ENCODE measurements around the gene KSR1.
A peak's percentile ranks its signal among the peaks of the same experiment; 100 is the strongest.

KSR1 gene

DNA sequence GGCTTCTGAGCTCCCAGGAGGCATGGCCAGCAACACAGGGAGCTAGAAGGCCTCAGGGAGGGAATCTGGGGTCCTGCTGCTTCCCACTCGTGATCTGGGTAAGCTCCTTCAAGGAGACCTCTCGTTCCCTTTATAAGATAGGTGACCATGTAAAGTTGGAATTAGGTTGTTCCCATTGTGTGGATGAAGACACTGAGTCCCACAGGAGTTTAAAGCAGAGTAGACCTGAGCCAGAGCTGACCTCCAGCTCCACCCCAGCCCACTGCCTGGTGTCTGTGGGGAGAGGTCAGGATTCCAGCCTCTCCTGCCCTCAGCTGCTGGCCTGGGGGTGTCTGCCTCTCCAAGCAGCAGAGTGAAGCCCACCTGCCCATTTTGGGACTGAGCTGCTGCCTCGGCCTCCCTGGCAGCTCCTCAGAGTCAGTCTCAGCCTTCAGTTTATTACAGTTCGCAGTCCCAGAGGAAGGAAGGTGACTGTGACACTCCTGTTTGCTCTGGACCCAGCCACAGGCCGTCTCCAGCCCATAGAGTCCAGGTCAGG is 141.6 kb downstream of the KSR1 start:
- DNase-seq, result no peak

DNA sequence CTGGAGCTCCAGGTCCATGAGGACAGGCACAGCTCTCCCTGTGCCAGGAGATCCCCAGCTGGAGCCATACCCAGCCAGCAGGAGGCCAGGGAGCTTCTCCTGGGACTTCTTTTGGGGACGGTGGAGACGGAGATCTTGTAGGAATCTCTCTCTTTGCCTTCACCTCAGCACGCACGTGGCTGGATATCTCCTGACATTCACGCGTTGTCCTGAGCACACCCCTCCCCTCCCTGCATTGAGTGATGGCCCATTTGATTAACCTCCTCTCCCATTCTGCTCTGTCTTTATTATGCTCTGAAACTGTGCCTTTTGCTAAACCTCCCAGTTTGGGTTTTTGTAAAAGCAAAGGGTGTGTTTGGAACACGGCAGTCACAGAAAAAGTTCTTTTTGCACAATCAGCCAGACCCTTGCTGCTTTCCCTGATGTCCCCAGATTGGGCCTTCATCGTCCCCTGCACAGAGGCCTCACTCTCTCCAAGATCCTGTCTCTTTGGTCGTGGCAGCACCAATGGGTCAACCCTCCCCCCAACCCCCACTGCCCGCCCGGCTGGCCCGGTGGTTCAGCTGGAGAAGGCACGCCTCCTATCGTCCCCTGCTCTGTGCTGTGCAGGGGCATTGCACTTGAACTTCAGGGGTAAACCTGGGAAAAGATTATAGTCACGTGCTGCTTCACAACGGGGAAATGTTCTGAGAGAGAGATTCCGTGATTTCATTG is 142.2 kb downstream of the KSR1 start:
- DNase-seq, result no peak

DNA sequence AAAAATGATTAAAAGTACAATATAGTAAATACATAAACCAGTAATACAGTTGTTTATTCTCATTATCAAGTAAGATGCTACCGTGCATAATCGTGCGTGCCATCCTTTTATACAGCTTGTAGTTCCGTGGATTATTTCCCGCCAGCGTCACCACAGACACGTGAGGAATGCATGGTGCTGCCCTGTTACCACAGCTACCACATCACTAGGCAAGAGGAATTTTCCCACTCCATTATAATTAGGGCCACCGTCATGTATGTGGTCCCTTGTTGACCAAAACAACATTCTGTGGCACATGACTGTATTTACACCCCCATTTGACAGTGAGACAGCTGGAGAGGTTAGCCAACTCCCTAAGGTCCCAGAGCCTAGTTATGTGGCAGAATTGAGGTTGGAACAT is 144.2 kb downstream of the KSR1 start:
- no peak for DNase-seq

DNA sequence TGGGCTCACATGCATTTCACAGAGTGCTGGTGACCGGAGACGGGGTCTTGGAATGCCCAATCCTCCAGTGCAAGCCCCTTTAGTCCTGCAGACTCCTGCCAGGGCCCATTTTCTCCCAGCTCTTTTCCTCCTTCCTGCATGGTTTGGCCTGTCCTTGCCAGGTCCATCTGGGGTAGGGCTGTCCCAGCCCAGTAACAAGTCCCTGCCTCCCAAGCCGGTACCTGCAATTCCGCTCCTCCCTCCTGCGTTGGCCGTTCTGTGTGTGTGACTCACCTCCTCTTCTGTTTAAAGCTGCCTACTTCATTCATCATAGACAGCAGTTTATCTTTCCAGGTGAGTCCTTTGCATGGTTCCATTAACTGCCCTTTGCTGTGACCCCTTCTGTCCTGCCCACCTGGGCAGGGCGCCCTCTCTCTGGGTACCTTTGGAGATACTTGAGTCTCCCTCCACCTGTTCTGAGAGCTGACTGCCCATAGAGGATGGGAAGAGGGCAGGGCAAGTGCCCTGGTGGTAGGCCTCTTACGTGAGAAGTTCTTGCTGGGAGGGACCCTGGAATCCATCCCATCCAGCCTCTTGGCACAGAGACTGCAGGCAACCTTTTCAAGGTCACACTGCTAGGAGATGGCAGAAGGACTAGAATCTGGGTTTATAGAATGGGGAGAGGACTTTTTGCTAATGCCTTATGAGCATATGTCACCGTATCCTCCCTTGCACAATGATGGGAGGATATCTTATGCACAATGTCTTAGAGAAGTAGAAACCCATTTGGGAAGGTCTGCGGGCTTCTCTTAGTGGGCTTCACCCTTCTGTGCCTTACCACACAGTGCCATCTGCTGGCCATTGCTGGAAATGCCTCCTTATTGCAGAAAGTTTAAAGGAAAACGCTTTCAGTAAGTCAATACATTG is 145.1 kb downstream of the KSR1 start:
- peak; percentile 81 for DNase-seq

DNA sequence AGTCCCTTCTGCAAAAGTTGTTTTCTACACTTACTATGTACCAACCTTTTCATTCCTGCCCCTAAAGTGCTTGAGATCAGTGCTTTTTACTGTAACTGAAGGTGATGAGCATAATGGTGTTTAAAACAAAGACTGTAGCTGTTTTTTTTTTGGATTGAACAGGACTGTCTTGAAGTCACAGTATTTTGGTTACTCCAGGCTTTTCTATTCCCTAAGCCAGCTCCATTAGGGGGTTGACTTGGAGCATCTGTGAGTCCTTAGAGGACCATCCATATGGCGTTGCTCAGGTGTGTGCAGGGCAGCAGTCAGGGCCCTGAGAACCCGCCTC is 145.7 kb downstream of the KSR1 start:
- DNase-seq, result no peak

DNA sequence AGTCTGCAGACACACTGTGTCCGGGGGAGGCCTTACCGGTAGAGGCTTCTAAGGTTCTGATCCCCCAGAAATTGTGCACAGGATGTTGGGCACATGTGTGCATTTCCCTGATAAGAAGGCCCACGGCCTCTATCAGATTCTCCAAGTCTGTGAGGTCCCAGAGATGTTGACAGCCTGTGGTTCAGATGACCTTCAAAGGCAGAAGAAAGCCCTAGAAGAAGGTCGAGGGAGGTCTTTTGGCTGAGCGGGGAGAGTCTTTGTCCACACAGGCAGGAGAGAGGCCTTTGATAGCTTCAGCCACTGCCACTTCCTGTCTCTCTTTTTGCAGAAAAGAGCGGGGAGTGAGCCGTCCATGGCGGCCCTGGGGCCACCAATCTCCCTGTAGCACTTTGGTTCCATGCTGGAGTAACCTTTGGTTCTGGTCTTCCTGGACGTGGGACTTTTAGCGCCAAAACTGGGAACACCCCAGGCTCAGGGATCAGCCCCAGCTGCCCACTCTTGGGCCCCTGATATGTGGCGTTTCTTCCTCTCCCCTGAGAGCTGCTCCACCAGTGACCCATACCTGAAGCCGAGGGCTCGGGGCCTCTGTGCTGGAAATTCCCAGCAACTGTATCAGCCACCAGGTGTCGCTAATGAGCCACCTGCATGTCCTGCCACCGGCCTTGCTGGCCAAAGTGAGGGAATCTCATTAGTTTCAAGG is 146.6 kb downstream of the KSR1 start:
- DNase-seq, result peak; percentile 45

DNA sequence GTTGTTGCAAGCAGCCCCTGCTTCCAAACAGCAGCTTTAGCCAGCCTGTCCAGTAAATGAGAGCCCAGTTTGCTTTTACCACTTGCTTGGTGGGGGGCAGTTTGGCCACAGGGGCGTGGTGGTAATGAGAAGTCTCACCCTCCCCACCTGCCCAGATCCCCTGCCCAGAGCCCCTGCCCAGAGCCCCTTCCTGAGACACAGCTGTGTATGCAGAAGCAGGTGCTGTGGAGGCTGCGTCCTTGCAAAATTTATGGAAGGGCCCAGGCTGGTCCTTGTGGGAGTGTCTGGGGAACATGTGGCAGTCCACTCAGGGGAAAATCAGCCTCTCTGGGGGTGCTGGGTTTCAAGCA is 147.1 kb downstream of the KSR1 start:
- no peak for DNase-seq

DNA sequence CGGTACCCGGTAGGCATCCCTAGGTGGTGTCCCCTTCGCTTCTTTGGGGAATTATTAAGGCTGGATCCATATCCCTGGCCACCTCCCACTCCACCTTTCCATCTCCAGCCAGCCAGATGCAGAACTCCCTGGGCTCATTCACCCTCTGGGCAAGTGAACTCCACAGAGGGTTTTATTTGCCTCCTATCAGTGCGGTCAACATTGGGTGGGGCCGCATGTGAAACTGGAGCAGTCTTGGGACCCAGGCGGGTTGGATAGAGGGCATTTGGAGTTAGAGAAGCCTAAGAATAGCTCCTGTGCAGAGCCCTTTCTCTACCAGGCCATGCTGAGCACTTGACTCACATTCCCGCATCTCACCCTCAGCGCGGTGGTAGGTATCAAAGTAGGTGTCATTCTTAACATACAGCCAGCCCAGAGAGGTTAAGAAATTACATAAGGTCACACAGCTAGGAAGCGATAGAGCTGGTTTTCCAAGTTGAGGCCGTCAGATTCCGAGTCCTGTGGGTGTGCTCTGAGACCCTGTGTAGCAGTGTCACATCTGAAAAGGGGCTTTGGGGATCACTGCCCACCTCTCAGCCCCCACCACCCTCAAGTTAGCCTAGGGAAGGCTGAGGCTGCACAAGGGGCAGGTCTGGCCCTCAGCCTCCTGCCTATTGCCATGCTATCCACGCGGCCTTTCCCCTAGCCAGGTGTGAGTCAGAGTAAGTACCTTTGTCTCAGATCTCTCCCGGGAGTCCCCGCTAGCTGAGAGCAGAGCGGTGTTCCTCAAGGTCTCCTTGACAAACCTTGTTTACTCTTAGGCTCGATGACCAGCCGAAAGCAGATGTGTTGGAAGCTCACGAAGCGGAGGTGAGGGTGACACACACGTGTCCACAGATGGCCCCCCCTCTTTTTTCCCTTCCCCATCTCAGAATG is 147.9 kb downstream of the KSR1 start:
- DNase-seq, result no peak

DNA sequence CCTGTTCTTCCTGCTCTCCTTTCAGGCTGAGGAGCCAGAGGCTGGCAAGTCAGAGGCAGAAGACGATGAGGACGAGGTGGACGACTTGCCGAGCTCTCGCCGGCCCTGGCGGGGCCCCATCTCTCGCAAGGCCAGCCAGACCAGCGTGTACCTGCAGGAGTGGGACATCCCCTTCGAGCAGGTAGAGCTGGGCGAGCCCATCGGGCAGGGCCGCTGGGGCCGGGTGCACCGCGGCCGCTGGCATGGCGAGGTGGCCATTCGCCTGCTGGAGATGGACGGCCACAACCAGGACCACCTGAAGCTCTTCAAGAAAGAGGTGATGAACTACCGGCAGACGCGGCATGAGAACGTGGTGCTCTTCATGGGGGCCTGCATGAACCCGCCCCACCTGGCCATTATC is 149.2 kb downstream of the KSR1 start:
- no peak for DNase-seq

DNA sequence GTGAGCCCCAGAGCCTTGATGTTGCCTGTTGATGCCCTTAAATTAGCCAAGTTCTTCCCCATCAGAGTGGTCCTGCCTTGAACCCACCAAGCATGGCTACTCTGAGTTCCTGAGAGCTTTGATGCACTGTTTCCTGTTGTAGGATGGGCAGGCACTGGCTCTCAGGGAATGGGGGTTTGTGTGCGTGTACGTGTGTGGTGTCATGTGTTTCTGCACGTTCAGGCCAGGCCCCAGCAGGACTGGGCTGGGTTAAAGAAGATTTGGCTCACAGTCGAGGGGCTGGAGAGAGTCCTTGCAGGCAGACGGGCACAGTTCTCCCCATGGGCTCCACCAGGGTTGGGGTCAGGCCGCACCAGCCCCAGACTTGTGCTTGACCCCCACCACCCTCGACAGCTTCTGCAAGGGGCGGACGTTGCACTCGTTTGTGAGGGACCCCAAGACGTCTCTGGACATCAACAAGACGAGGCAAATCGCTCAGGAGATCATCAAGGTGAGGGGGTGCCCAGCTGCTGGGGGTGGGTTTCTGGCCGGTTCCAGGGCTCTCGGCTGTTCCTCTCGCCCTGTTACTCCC is 151.4 kb downstream of the KSR1 start:
- no peak for DNase-seq

DNA sequence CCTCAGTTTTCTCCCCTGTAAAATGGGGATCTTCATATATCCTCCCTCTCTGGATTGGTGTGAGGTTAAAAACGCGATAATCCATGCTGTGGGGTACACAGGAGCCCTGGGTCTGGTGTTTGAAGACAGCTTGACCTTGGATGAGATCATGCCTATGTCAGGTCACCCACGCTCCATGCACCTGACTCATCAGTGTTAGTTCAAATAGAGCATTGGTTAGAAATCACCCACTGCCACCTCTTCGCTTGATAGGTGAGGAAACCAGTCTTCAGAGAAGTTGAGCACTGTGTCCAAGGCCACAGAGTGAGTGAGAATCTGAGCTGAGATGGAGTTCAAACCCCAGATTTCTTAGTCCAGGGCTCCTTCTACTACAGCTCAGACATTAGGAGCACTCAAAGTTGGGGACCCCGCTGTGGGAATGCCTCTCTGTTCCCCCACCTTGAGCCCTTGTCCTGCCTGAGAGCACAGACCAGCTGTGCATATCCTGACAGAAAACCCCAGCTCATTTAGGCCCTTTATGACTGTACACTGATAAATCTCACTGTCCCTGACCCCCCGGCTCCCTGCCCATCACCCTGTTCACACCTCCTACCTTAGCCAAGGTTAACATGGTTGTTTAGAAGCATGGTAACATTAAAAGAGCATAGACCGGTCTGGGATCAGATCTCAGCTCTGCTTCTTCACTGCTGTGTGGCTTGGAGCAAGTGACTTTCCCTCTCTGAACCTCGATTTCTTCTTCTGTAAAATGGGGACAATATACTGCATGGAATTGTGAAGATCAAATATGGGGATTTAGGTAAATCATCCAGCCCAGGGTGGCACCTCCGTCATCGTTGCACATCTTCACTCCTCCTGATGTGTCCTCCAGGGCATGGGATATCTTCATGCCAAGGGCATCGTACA is 152.3 kb downstream of the KSR1 start:
- no peak for DNase-seq

DNA sequence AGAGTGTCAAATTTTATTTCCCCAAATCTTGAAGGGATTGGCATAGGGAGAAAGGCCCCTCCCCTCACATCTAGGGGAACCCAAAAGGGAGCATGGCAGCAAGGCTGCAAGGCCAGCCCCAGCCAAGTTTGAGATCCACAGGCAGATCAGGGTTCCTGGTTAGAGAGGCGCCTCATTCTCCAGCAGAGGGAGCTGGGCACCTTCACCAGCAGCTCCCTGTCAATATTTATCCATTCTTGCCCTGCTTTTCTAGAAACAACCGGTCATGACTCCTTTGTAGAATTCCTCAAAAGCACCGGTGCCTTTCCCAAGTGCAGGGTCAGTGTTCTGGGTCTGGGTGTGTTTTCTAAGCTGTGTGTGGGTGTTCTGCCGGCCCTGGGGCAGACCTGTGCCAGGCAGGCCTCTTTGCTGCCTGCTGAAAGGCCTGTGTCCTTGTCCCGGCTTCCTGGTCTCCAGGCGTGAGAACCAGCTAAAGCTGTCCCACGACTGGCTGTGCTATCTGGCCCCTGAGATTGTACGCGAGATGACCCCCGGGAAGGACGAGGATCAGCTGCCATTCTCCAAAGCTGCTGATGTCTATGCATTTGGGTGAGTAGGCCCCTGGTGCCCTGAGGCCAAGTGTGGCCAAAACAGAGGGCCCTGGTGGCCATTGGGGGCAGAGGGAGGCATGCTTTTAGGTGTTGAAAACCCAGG is 153.5 kb downstream of the KSR1 start:
- peak; percentile 25 for DNase-seq

DNA sequence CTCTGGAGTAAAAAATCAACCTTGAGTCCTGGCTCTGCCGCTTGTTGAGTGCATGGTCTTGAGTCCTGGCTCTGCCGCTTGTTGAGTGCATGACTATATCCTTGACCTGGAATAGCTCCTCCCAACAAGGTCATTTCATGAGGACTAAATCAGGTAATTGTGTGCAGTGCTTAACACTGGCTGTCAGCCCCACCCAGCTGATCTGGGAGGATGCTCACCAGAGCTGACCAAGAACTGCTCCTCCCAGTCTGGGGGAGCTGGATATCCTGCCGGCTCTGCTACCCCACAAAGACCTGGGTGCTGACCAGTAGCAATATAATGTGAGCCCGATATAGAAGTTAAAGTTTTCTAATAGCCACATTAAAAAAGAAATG is 154.0 kb downstream of the KSR1 start:
- no peak for DNase-seq

DNA sequence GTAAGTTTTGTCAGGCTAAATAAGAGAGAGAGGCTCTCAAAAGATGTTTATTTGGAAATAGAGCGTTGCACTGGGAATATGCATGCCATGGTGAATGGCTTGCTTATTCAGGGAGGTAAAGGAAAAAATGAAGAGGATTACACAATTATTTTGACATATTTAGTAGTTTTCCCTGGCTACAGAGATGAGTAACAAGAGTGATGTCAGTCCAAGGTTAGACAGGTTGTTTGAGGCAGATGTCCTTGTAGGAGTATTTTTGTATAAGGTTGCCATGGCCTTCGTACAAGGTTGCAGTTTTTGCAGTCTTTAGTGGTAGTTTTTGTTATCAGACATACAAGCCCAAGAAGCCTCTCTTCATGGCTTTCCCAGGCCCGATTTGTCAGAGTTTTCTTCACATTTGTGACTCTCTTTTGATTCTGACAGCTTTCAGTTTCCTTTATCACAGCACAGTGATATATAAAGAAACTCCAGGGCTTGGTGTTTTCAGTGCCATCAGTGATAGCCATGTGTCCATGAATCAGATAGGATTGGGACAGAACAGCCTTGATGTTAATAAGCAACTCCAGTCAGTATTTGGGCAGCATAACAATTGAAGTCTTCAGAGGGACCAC is 156.0 kb downstream of the KSR1 start:
- no peak for DNase-seq

DNA sequence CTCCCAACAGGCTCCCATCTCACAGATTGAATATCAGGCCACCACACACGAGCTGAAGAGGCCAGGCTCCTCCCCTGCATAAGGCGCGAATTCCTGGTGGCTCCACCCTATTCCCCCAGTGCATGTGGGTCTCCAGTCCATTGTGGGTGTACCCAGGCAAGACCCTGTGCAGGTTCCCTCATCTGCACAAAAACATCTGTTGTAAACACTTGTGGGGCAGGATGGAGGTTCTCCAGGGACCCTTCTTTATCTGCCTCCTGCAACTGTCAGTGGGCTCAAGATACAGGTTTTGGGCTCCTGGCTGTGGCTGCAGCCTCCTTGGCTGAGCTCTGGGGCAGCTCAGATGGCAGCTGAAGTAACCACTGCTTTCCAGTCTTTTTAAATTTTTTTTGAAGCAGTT is 157.2 kb downstream of the KSR1 start:
- no peak for DNase-seq

DNA sequence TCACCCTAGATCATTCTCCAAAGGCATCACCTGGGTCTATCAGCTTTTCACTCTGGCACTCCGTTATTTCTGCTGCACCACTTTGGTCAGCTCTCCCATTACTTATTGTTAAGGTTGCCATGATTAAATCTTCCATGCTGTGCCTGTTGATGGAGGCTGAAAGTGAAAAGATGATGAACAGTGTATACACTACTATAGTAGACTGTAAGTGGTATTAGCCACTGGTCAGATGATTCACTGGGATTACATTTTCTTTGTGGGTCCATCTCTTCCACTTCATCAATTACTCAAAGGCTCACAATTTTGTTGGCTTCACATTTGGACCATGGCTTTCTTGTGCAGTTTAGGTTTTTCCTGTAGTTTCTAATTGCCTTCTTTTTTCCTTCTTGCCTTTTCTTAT is 158.9 kb downstream of the KSR1 start:
- DNase-seq, result no peak

DNA sequence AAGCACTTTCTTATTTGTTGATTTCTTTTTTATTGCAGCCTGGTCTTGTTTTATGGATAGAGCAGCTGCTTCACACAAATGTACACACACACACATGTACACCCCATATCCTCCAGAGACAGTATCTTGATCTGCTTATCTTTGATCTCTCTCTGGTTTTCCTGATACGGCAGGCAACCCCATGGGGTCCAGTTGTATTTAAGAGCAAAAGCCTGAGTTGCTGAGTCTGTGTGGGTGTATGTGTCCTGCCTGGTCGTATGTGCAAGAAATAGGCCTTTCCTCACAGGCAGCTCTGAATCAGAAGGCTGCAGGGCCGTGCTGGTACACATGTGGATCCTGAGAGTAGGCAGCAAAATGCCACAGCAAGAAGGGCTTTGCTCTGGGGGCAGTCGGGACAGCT is 160.2 kb downstream of the KSR1 start:
- DNase-seq, result no peak

DNA sequence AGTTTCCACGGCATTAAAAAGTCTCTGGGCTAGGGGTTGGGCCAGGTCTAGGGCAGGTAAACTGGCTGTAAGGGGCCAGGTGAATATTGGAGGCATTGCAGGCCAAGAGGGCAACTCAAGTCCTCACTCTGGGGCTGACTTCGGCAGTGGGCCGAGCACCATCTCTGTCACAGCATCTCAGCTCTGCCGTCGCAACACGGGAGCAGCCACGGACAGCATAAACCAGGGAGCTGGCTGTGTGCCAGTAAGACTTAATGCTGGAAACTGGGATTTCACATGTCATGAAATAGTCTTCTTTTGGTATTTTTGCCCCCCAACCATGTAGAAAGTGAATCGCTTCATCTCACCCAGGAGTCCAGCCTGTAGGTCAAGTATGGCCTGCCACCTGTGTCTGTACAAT is 162.2 kb downstream of the KSR1 start:
- no peak for DNase-seq

DNA sequence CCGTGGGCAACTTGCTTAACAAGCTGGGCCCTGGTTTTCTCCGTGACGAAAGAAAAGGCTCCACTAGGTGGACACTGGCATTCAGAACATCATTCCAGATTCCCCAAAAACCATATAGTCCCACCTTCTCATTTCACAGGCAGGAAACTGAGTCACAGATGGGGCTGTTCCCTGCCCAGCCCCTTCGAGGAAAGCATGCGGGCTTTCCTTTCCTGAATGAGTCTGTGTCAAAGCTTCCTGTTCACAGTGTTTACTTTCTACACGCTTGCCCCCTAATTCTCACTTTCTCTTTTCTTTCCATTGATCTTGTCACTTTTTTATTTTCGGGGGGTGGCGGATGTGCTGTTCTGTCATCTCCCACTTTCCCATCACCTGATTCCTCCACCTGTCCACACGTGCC is 164.5 kb downstream of the KSR1 start:
- DNase-seq, result no peak

DNA sequence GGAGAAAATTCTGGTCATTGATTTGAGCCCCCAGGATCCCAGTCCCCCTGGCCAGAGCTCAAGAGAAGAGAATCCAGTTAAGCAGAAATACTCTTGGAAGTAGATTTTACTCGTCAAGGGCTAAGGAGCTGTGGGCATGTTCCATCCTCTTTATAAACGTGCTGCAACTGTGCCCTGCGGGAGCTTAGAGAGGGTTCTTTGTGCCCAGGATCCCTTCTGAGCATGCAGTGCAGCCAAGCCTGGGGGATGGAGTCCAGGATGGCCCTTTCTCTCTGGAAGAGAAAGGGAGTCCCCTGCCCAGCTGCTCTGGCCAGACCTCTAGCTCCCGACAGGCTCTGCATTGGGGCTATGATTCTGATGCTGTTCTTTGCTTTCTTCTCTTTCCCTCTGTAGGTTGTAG is 165.3 kb downstream of the KSR1 start:
- no peak for DNase-seq
